HCT116 (cell line): Measurements from ENCODE around the gene ARMC2.

Source experiments
- CEBPB ChIP-seq: IDR thresholded peaks from 2 replicates; pipeline ENCODE4 v1.6.1; 2012; ENCODE audit warnings: low read depth
- CTCF ChIP-seq, 3 experiments: fragments of 200-600 bp in 1 of 3; sonication (generic) in 1 of 3; IDR thresholded peaks in 2 of 3; conservative IDR thresholded peaks in 1 of 3; 2 replicates each; pipeline ENCODE4 v1.5.1; 2012 to 2017; ENCODE audit warnings: low read depth in 2 of 3, low read length in 2 of 3, antibody characterized with exemption in 1 of 3, borderline replicate concordance in 1 of 3, control low read depth in 1 of 3, mild to moderate bottlenecking in 1 of 3, mixed read lengths in 1 of 3, mixed run types in 1 of 3, moderate library complexity in 1 of 3; ENCODE audit not compliant: insufficient read depth in 1 of 3

DNA sequence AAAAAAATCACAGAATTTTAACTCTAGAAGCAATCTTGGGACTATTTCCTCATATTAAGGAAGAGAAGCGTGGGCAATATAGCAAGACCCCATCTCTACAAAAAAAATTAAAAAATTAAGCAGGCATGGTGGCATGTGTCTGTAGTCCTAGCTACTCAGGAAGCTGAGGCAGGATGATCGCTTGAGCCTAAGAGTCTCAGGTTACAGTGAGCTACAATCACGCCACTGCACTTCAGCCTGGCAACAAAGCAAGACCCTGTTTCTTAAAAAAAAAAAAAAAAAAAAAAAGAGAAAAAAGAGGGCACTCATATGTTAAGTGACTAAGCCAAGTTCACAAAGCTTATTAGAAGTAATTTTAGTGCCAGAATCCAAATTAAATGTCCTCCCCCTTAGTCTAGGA is 145.7 kb downstream of the ARMC2 start:
- no peak for TF ChIP-seq CTCF (IDR thresholded peaks at IDR 0.05 in 2 of 3, conservative IDR thresholded peaks at IDR 0.05 in 1 of 3; ENCODE audit: borderline replicate concordance in 1 of 3, insufficient read depth in 1 of 3, low read depth in 2 of 3, low read length in 2 of 3)
- no peak for TF ChIP-seq CEBPB
